PC-3 (cell line): ENCODE data around the gene REST.

Experiments
- CTCF ChIP-seq: fragments of 300-600 bp; sonication (generic); conservative IDR thresholded peaks from 2 replicates; pipeline ENCODE4 v1.5.1; 2017; ENCODE audit warnings: antibody characterized with exemption, low read depth, mild to moderate bottlenecking, low read length
- EZH2 ChIP-seq: fragments of 300-600 bp; sonication (generic); IDR thresholded peaks from one replicate; pipeline ENCODE4 v1.6.1; 2017; ENCODE audit warnings: antibody characterized with exemption, mild to moderate bottlenecking, low read length; ENCODE audit not compliant: unreplicated experiment
- EZH2phosphoT487 ChIP-seq: fragments of 300-600 bp; sonication (generic); IDR thresholded peaks from 2 replicates; pipeline ENCODE4 v1.6.1; 2018; ENCODE audit warnings: mild to moderate bottlenecking, antibody characterized with exemption, low read length, borderline replicate concordance

- TF ChIP-seq CTCF (0 out of 2 replicates have a peak, but pooled peaks have one; percentile 17), EZH2 (no peak), EZH2phosphoT487 (no peak)
These were observed 15.0 kb upstream of the REST start for GRCh38 chr4:56892691-56893090.
